ENCODE data around the gene SPPL2A. TPM values are rescaled to one million over a fixed set of nuclear protein-coding genes. Genes with fewer than 3 reads are reported as not detected.
A peak's percentile ranks its signal among the peaks of the same experiment; 100 is the strongest.

The SPPL2A gene
- total and polyA plus RNA-seq, 9 of the 15 experiments (the other 6 are each of a cell fraction or from before 2014, with no cell fraction given), result 9.8 to 66.1 (median 38.0) TPM

DNA sequence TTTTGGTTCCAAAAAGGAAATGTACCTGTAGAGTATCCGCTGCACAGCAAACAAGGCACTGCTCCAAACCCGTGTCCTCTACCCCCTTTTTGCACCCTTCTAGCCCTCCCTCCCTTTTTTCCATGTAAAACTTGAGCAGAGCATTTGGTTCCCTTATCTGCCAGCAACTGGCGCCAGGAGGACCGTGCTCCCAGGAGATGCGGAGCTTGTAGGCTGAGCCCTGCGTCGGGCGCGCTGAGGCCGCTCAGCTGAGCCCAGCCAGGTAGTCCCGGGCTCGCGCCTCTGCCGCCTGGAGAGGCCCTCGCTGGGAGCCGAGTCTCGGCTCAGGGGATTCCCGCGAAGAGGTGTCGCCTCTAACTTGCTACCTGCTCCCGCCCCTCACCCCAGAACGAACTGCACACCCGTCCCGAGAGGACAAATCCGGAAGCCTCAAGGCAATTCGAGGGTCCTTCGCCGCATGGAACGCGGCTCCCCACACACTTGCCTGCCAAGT lies 79.5 kb downstream of the SPPL2A start (continued):
- TF ChIP-seq, protein P1, sequence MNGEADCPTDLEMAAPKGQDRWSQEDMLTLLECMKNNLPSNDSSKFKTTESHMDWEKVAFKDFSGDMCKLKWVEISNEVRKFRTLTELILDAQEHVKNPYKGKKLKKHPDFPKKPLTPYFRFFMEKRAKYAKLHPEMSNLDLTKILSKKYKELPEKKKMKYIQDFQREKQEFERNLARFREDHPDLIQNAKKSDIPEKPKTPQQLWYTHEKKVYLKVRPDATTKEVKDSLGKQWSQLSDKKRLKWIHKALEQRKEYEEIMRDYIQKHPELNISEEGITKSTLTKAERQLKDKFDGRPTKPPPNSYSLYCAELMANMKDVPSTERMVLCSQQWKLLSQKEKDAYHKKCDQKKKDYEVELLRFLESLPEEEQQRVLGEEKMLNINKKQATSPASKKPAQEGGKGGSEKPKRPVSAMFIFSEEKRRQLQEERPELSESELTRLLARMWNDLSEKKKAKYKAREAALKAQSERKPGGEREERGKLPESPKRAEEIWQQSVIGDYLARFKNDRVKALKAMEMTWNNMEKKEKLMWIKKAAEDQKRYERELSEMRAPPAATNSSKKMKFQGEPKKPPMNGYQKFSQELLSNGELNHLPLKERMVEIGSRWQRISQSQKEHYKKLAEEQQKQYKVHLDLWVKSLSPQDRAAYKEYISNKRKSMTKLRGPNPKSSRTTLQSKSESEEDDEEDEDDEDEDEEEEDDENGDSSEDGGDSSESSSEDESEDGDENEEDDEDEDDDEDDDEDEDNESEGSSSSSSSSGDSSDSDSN (IDR thresholded peaks at IDR 0.05; ENCODE audit: borderline replicate concordance in 1 of 2, low read depth in 2 of 2, low read length in 2 of 2), result peak in 1 of 2 experiments; percentile 86; a peak in 2 of 4 replicates
- TF ChIP-seq NFYB (IDR thresholded peaks at IDR 0.05; ENCODE audit: extremely low read depth, insufficient read length) (no peak), DDX20 (tag; IDR thresholded peaks at IDR 0.05; ENCODE audit: low read depth) (no peak), CCNT2 (IDR thresholded peaks at IDR 0.05; ENCODE audit: borderline replicate concordance, extremely low read depth, insufficient read length, low read depth, low read length) (peak; percentile 40), ZNF239 (CRISPR knock-in tag; IDR thresholded peaks at IDR 0.05) (no peak), TCF7 (IDR thresholded peaks at IDR 0.05; ENCODE audit: borderline replicate concordance) (no peak), HNRNPH1 (optimal IDR thresholded peaks at IDR 0.05; ENCODE audit: low read depth, low read length) (no peak), RFX7 (CRISPR knock-in tag; IDR thresholded peaks at IDR 0.05) (no peak), ILK (tag; IDR thresholded peaks at IDR 0.05; ENCODE audit: borderline replicate concordance, low read depth) (no peak), RNF2 (IDR thresholded peaks at IDR 0.05) (no peak), SIN3A (IDR thresholded peaks at IDR 0.05; ENCODE audit: borderline replicate concordance in 2 of 2, control insufficient read depth in 1 of 2, low read depth in 2 of 2, low read length in 2 of 2) (peak in 1 of 2 experiments; percentile 82; a peak in 1 of 4 replicates), TCFL5 (CRISPR knock-in tag; conservative IDR thresholded peaks at IDR 0.05) (no peak), TAL1 (IDR thresholded peaks at IDR 0.05) (peak; percentile 39; the same call in 1 of the 2 replicates), ZNF184 (CRISPR knock-in tag; IDR thresholded peaks at IDR 0.05) (no peak), ELF4 (CRISPR knock-in tag; IDR thresholded peaks at IDR 0.05) (no peak), SIN3B (IDR thresholded peaks at IDR 0.05; ENCODE audit: low read depth) (no peak)
- TF ChIP-seq, protein P2, sequence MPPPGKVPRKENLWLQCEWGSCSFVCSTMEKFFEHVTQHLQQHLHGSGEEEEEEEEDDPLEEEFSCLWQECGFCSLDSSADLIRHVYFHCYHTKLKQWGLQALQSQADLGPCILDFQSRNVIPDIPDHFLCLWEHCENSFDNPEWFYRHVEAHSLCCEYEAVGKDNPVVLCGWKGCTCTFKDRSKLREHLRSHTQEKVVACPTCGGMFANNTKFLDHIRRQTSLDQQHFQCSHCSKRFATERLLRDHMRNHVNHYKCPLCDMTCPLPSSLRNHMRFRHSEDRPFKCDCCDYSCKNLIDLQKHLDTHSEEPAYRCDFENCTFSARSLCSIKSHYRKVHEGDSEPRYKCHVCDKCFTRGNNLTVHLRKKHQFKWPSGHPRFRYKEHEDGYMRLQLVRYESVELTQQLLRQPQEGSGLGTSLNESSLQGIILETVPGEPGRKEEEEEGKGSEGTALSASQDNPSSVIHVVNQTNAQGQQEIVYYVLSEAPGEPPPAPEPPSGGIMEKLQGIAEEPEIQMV (tag; conservative IDR thresholded peaks at IDR 0.05; ENCODE audit: low read depth), result no peak
- TF ChIP-seq, protein P3, sequence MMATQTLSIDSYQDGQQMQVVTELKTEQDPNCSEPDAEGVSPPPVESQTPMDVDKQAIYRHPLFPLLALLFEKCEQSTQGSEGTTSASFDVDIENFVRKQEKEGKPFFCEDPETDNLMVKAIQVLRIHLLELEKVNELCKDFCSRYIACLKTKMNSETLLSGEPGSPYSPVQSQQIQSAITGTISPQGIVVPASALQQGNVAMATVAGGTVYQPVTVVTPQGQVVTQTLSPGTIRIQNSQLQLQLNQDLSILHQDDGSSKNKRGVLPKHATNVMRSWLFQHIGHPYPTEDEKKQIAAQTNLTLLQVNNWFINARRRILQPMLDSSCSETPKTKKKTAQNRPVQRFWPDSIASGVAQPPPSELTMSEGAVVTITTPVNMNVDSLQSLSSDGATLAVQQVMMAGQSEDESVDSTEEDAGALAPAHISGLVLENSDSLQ (IDR thresholded peaks at IDR 0.05), result no peak
- TF ChIP-seq, protein P4, sequence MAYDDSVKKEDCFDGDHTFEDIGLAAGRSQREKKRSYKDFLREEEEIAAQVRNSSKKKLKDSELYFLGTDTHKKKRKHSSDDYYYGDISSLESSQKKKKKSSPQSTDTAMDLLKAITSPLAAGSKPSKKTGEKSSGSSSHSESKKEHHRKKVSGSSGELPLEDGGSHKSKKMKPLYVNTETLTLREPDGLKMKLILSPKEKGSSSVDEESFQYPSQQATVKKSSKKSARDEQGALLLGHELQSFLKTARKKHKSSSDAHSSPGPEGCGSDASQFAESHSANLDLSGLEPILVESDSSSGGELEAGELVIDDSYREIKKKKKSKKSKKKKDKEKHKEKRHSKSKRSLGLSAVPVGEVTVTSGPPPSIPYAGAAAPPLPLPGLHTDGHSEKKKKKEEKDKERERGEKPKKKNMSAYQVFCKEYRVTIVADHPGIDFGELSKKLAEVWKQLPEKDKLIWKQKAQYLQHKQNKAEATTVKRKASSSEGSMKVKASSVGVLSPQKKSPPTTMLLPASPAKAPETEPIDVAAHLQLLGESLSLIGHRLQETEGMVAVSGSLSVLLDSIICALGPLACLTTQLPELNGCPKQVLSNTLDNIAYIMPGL (CRISPR knock-in tag; IDR thresholded peaks at IDR 0.05), result no peak
- TF ChIP-seq, protein P5, sequence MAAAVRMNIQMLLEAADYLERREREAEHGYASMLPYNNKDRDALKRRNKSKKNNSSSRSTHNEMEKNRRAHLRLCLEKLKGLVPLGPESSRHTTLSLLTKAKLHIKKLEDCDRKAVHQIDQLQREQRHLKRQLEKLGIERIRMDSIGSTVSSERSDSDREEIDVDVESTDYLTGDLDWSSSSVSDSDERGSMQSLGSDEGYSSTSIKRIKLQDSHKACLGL (CRISPR knock-in tag; IDR thresholded peaks at IDR 0.05; ENCODE audit: borderline replicate concordance, poor library complexity, severe bottlenecking), result no peak
